NCI-H1105 (cell line): ENCODE data around the gene AGGF1.
"Not testable (repeated sequence)": the region's sequence is repeated elsewhere in the genome, so short reads cannot be mapped to it uniquely, and the experiment has no call there.

Experiments
- DNase-seq: peaks from one replicate; lab custom pipeline; 2025; lab: John Stamatoyannopoulos, UW

Gene AGGF1, protein sequence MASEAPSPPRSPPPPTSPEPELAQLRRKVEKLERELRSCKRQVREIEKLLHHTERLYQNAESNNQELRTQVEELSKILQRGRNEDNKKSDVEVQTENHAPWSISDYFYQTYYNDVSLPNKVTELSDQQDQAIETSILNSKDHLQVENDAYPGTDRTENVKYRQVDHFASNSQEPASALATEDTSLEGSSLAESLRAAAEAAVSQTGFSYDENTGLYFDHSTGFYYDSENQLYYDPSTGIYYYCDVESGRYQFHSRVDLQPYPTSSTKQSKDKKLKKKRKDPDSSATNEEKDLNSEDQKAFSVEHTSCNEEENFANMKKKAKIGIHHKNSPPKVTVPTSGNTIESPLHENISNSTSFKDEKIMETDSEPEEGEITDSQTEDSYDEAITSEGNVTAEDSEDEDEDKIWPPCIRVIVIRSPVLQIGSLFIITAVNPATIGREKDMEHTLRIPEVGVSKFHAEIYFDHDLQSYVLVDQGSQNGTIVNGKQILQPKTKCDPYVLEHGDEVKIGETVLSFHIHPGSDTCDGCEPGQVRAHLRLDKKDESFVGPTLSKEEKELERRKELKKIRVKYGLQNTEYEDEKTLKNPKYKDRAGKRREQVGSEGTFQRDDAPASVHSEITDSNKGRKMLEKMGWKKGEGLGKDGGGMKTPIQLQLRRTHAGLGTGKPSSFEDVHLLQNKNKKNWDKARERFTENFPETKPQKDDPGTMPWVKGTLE

DNA sequence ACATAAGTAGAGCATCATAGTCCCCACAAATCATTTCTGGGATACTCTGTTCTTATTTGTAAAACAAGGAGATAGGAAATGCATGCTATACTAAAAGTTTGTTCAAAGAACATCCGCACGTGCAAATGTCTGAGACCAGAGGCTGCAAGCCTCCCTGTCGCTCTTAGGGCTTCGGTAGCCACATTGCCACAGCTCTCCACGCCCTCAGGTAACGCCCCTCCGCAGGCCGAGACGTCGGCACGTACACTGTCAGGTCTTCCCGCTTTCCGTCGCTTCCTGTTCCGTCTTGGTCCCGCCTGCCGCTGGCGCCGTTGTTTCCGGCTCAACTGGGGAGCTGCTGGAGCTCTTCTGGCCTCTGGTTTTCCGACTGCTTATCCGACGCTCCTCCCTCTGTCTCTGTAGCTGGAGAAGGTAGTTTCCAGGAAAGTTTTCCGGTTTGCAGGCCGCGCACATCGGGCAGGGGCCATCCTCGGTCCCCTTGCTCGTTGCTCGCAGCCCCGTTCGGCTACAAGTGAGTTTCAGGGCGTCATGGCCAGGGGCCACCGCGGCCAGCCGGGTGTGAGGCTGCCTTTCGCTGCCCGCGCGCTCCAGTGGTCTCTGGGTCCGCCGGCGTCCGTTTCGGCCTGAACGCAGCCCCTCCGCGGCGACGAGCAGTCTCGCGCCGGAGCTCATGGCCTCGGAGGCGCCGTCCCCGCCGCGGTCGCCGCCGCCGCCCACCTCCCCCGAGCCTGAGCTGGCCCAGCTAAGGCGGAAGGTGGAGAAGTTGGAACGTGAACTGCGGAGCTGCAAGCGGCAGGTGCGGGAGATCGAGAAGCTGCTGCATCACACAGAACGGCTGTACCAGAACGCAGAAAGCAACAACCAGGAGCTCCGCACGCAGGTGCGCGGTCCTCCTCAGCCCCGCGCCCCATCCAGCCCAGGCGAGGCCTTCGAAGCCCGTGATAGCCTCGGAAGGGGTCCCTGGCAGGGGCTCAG is at the start of gene AGGF1:
Gene AGGF1, plus strand, starts transcription at position 308 of the 975 bp plus-strand sequence. Its CDS starts 363 bp downstream, at position 671.
- DNase-seq, result peak; percentile 84

DNA sequence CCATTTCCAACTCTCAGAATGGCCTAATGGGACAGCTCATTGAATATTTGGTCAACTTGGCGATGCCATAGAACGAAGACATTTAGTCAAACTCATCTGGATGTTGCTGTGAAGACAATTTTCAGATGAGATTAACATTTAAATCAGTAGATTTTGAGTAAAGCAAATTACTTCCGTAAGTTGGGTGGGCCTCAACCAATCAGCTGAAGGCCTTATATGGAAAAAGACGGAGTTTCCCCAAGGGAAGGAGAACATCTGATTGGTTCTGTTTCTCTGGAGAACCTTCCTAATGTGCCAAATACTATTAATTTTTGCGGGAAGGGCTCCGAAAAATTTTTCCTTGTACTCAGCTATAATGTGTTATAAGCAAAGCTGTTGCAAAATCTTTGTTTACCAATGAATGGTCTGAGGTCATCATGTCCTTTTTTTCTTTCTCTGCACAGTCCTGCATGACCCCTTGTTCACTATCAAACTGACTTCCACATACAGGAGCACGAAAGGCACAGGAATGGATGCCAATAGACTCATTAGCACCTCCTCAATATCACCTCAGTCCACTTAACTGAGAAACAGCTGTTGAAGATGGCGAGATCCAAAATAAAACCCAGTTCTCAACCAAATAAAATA is 49.6 kb upstream of the AGGF1 start:
- DNase-seq, result no peak

DNA sequence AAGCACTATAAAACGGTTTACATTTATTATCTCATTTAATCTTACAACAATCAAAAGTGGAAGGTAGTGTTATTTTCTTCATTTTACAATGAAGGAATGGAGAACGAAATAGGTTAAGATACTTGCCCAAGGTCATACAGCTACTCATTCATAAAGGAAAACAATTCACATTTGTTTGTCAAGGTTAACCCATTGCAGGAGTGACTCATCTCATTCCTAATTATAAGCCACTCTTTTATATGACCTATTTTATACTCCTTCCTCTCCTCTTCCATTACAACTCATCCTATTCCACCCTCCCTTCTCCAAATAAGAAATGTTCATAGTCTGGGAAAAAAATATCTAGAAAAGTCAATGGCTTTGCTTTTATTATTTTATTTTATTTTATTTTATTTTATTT is 47.8 kb upstream of the AGGF1 start:
- DNase-seq, result no peak

DNA sequence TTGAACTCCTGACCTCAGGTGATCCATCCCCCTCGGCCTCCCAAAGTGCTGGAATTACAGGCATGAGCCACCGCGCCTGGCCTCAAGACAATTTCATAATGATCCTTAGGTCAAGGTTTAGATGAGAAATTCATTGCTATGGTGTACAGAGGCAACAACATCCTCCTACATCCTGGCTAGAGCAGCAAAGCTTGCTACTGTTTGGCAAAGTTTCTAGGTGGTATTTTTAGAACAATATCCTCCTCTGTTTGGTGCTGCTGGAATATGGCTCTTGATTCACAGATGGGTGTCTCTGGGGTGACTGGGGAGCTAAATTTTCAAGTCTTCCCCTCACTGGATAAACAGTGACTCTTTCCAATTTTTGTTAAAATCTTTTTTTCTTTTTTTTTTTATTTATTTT is 46.7 kb upstream of the AGGF1 start:
- DNase-seq, result no peak

DNA sequence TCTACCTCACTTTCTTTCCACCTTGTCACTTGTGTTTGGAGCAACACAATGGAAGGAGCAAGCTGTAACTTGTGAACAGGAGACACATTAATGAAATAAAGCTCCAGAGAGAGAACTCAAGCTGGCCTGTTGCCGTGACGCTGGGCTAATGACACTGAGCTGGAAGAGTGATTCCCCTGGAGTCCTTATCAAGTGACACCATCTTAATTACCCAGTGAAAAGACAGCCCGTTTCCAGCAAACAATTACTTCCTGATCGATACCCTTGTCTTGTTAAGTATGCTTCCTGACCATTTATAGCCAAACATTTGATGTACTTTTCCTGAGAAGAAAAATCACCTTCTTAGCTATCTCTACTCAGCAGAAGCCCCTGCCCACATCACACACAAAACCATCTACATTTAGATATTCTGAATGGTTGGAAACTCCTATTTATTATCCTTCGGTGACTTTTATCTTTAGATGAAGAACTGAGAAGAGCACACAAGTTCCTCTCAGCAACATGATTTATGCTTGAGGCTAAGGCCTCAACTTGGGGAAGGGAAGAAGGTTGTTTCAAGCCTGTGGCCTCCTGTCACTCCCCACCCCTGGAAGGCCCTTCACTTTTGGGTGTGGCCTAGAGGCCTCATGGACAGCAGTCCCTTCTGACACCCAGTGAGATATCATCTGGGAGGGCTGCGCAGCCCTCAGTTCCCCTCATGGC is 43.2 kb upstream of the AGGF1 start:
- DNase-seq, result peak; percentile 64

DNA sequence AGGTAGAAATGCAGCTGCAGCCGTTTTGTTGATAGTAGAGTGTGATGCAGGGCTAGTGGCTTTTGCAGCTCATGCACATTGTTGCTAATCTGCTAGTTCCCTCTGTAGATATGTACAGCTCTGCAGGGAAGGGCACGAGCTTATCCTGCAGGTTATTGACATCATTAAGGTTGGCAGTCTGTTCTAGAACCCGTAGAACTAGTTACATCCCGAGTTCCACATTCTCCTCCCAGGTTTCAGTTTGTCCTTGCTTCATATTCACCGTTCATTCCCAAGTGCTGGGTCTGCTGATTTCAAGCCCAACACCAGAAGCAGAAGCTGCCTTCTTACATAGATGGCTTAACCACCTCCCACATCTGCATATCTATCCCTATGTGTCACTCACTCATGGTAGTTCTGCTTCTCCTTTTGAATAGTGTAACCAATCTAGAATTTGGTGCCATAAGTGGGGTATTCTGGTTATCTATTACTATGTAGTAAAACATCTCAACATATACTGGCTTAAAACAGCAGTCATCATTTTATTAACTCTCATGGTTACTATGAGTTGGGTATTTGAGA is 39.2 kb upstream of the AGGF1 start:
- no peak for DNase-seq

DNA sequence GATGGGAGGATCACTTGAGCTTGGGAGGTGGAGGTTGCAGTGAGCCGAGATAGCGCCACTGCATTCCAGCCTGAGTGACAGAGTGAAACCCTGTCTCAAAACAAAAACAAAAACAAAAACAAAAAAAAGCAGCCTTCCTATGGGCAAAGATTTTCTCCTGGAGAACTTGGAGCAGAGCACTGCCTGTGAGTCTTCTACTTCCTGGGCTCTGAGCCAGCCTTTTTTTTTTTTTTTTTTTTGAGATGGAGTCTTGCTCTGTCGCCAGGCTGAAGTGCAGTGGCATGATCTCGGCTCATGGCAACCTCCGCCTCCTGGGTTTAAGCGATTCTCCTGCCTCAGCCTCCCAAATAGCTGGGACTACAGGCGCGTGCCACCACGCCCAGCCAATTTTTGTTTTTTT is 36.8 kb upstream of the AGGF1 start:
- not testable (repeated sequence) for DNase-seq

DNA sequence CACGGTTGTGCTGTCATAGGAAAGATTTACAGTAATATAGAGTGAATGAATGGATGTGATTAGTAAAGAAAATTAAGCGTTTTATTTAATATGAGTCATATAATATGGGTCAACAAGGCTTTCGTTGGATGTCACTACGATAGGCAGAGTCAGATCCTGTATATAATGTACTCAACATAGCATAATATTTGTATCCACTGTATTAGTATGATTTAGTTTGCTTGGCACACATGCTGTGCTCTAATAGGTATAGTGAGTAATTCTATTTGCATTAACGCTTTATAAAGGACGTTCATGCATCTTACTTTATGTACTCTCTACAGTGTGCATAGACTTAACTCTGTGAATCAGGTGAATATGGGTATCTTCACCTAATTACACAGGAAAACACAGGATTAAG is 35.9 kb upstream of the AGGF1 start:
- no peak for DNase-seq

DNA sequence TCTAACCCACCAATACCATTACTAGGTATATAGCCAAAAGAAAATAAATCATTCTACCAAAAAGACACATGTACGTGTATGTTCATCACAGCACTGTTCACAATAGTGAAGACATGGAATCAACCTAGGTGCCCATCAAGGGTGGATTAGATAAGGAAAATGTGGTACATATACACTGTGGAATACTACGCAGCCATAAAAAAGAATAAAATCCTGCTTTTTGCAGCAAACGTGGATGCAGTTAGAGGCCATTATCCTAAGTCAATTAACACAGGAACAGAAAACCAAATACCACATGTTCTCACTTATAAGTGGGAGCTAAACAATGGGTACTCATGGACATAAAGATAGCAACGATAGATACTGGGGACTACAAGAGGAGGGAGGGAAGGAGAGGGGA is 32.0 kb upstream of the AGGF1 start:
- not testable (repeated sequence) for DNase-seq

DNA sequence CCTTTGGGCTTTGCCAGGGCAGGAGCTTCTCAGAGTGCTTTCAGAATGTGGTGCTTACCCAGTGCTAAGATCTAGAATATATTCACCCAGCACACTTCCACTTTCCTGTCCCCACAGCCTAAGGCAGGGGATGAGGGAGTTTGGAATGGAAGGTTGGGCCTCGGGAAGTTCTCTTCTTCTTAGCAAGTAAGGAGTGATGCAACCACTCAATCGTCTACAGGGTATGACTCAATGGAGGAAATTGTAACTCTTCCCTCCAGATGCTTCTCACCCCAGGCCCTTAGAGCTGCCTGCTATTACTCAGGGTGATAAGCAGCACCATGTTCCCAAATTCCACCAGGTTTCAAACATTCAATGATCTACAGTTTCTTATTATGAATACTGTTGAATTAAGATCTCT is 30.8 kb upstream of the AGGF1 start:
- DNase-seq, result no peak

DNA sequence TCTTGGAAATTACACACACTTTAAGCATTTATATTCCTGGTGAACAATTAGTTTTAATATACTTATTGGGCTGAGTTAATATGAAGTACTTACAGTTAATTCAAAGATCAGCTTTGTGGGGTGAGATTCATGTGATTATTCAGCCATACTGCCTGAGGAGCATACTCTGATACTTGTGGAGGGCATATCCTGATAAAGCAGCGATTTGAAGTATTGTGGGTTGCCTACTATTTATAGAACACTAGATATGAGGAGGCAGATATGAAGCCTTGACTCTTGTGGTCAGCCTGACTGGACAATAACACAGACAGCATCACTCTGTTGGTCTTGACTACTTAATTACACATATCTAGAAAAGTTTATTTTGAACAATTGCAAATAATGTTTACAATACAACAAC is 27.0 kb upstream of the AGGF1 start:
- DNase-seq, result no peak

DNA sequence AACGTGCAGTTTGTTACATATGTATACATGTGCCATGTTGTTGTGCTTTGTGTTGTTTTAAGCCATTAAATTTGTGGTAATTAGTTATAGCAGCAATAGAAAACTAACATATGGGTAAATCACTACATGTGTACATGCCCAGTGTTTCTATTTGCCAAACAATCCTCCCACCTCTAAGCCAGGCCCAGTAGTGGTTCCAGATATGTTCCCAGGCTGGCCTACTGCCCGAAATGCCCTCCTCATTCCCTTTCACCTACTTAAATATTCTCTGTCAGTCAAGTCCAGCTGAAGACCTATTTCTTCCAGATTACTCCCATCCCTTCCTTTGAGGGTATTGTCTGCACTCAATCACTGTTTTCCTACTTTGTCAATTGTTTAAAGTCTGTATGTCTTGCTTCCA is 24.1 kb upstream of the AGGF1 start:
- no peak for DNase-seq

DNA sequence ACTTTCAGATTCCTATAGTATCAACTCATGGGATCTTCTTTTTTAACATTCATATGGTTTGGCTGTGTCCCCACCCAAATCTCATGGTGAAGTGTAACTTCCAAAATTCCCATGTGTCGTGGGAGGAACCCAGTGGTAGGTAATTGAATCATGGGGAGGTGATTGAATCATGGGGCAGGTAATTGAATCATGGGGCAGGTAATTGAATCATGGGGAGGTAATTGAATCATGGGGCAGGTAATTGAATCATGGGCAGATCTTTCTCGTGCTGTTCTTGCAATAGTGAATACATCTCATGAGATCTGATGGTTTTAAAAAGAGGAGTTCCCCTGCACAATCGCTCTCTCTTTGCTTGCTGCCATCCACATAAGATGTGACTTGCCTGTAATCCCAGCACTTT is 21.8 kb upstream of the AGGF1 start:
- no peak for DNase-seq

DNA sequence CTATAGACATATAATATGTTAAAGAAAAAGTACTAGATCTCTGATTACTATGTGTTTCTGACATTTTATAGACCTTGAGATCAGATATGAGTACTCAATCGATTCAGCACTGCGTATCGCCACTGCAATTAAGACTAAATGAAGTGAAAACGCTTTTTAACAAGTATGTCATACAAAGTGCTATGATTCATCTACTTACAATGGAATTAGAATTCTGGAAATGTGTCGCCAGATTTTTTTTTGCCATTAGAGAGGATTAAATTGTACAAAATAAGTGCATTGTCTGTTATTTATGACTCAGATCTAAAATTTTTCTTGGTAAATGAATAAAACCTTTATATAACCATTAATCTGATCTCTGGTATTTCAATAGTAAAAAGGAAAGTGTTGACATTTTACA is 20.0 kb upstream of the AGGF1 start:
- DNase-seq, result no peak

DNA sequence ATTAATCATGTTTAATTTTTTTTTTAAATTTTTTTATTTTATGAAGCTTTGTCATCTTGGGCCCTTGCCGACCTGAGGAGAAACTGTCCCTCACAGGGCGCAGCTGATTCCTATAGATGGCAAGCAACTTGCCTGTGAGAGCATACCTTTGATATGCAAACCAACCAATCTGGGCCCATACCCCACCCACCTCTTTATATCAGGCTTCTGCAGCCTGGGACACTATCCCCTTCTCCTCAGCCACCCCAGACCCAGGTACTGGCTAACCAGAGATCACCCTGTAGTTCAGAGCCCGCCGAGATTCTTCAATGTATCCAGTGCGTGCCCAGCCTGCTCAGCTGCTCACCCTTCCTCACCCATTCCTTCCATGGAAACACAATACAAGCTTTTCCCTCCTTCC is 18.7 kb upstream of the AGGF1 start:
- DNase-seq, result no peak

DNA sequence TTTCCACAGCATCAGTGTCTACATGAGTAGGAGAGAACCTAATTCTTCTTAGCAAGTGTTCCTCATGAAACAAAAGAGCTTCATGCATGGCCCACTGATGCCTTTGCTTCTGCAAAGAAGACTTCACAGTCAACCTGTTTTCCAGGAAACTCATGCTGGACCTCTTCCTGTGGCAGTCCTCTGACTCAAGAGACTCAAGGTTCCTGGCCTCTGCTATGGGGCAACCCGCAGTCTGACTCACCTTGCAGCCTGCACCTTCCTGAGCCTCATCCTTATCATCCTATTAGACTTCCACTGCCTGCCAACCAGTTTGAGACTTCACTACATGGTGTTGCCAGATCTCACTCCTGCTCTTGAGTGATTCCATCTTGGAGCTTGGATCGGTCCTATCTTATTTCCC is 17.6 kb upstream of the AGGF1 start:
- no peak for DNase-seq

DNA sequence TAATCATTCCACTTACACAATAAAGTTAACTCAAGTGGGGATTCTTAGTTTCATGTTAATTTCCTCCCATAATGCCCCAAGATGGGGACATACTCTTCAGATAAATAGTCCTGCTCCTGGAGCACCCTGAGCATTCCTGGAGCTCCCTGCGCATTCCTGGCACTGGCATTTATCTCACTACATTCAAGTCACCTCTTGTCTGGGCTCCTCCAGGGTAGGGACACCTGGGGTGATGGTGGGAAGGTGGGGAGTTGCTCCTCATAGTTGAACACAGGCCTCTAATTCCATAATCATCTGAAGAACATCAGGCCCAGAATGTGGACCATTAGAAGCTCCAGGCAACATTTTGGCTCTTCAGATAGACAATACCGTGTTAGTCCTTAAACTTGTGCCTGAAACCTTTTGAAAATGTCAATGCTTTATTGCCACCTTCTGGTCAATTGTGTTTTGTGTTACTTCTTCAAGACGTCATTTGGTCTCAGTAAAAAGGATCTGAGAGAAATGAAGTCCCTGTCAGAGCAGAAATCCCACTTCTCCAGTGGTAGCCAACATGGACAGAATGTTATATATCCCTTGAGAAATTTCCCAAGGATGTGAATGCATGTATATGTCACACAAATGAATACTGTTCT is 14.2 kb upstream of the AGGF1 start:
- no peak for DNase-seq

DNA sequence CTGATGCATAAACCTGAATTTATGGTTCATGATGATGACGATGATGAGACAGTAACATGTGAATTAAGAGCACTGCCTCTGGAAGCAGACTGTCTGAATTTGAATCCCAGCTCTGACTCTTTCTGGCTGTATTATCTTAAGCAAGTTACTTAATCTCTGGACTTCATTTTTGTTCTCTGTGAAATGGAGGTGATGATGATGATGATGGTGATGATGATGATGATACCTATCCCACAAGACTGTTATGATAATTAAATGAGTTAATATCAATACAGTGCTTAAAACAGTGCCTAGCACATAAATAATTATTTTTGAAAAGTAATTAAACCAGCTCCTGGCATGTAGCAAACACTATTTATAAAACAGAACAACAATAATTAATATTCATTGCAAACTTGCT is 13.2 kb upstream of the AGGF1 start:
- DNase-seq, result no peak

DNA sequence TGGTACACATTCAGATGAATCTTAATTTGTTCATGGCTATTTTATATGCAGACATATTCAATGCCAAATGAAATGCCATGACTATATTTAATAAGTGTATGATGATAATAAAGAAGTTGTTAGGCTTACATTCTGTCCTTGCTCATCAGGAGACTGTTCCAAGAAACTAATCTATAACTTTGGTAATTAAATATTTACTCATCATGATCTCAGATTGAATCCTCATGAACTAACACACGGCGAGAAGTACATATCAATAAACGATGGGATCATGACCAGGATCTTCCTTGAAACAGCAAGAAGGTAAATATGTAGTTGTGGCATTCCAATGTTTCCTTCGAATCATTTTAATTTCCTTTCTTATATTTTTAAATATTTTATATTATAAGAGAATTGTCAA is 12.5 kb upstream of the AGGF1 start:
- no peak for DNase-seq
